ENCODE data around the gene KDM4B.
"Not testable (repeated sequence)": the region's sequence is repeated elsewhere in the genome, so short reads cannot be mapped to it uniquely, and the experiment has no call there.

Gene KDM4B

DNA sequence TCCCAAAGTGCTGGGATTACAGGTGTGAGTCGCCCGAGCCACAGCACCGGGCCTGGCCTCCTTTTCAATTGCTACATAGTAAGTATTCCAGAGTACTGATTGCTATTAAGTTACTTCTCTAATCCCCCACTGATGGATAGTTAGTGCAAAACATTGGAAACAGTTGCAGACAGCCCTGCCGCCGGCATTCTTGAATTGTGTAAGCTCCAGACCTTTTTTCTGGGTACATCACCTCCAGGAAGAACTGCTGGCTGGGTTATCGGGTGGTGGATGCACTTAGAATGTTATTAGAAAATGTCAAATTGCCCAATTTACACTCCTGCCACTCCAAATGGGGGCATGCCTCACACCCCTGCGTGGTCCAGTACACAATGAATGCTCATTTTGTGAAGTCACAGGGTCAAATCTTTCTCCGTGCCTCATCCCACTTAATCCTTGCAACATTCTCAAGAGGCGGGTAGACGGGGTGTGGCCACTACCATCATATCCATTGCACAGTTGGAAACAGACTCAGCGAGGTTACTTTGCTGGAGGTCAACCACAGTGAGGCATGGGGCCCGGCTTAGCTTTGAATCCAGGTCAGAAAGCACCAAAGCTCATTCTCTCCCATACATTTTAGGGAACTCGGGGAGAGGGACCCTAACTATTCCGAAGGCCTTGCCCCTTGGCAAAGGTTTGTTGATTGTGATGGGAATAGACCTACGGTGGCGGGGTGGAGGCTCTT is 1.0 kb upstream of the KDM4B start:
- DNase-seq (ENCODE audit: low read depth in 3 of 3), result no peak

DNA sequence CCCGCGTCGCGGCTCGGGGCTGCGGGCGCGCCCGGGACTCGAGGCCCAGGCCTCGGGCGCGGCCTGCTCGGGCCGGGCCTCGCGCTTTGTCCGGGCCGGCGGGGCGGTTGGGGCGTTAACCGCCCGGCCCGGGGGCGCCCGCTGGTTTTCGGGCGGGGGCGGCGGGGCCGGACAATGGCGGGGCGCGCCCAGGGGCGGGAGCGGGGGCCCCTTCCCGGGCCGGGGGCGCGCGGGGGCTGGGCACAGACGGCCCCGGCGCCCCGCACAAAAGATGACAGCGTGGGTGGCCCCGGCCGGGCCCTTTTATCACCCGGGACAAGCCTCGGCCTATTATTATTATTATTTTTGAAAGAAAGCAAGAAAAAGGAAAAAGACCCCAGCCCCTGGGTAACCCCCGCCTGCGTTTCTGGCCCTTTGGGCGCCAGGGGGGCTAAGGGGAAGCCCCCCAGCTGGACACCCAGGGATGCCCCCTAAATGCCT is 419 bp downstream of the KDM4B start:
- DNase-seq (ENCODE audit: low read depth in 3 of 3), result no peak

DNA sequence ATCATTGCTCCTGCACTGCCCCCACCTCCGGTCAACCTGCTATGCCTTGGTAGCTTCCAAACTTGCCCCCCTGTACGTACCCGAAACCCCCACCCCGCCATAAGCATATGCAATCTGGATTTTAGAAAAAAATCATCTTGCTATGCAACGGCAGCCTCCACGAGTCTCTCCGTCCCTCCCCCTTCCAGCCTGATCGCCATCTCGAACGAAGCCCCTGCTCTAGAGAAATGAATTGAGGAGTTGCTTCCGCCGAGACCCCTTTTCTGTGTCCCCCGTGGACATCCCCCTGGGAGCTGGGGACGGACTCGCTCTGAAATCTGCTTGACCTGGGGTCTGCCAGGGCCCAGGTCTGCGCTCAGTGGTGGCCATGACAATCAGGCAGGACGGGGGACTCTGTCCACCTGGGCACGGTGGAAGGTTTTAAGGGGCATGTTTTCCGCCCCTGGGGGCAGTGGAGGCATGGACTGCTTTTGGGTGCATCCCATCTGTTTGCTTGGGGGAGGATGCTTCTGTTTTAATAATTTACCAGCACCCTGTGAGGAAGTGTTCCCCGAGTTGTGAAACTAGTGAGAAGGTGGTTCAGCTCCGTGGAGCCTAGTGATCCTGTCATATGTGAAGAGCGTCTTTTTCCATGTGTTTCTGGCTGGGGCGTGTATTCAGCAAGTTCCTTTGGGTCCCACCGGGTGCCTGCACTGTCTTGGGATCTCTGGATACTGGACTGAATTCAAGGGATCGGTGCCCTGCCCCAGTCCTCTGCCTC is 1.0 kb downstream of the KDM4B start:
- no peak for DNase-seq (ENCODE audit: low read depth in 3 of 3)

DNA sequence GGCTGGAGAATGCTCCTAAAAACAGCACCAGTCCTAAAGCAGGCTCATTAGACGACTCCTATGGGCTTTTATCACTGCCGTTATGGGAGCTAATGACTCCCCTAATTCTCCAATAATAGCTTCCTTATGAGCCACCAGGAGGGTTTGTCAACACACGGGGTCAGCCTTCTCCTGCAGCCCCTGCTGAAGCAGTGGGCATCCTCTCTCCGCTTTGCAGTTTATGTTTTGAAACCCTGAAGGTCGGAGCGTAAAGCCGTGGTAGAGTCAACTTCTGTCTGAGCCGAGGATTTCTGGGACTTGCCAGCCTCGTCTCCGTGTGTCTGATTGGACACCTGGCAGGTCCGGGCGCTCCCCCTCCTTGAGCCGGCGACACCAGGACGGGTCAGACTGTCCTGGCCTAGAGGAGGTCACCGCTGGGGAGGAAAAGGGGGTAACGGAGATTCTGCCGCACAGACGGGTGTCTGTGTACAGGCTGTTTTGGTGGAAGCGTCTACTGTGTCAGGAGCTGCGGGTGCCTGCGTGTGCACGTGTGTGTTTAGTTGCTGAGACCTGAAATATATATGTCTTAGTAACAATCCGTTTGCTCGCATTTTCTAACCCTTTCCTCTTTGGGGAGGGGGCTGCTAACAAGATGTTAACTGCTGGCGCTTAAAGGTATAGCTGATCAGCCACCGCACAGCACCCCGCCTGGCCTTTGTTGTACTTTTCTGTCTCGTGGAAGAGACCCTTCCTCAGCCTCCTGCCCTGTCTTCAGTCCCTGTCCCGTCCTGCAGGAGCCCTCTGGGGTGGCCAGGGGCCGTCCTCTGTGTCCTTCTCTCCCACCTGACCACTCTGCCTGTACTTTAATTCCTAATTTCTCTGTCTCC is 1.9 kb downstream of the KDM4B start:
- DNase-seq (ENCODE audit: low read depth in 3 of 3), result no peak

DNA sequence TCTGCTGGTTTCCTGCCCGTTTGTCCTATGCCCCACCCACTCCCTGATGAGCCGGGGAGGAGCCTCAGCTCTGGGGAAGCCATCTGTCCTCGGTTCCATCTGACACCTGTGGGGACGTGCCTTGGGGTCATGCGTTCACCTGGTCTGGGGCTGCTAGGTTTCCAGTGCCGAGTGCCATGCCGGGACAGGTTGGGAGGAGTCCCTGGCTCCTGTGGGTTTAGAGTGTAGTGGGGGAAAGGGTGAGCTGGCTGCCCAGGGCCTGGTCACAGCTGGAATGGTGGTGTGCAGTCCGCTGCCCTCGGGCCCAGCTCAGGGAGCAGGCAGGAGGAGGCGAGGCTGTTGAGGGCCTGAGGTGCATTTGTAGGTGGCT is 2.5 kb downstream of the KDM4B start:
- DNase-seq (ENCODE audit: low read depth in 3 of 3), result peak in 1 of 3 experiments; percentile 39

DNA sequence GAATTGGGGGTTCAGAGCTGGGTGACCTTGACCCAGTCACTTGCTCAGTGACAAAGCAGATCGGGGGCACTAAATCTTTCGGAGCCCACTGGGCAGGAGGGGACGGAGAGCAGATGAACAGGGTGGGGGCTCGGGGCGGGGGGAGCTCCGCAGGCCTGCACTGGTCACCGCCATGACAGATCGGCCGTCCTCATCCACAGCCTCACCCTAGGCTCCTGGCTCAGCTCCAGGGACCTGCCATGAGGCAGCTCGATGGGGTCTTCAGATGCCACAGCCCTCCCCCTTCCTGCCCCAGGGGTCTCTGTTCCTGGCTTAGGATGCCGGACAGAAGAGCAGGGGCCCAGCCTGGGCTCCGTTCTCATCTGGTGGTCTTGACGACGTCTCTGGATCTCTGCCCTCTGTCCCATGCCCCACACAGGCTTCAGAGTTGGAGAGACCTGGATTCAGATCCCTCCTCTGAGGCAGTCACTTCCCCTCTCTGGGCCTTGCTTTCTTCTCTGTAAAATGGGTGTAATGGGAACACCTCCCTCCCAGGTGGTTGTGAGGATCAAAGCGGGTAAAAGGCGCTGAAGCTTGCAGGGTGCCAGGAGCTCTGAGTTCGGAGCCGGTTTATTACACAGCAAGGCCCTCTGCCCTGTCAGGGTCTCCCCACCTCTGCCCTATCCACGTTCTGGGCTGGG is 3.0 kb downstream of the KDM4B start:
- DNase-seq (ENCODE audit: low read depth in 3 of 3), result no peak

DNA sequence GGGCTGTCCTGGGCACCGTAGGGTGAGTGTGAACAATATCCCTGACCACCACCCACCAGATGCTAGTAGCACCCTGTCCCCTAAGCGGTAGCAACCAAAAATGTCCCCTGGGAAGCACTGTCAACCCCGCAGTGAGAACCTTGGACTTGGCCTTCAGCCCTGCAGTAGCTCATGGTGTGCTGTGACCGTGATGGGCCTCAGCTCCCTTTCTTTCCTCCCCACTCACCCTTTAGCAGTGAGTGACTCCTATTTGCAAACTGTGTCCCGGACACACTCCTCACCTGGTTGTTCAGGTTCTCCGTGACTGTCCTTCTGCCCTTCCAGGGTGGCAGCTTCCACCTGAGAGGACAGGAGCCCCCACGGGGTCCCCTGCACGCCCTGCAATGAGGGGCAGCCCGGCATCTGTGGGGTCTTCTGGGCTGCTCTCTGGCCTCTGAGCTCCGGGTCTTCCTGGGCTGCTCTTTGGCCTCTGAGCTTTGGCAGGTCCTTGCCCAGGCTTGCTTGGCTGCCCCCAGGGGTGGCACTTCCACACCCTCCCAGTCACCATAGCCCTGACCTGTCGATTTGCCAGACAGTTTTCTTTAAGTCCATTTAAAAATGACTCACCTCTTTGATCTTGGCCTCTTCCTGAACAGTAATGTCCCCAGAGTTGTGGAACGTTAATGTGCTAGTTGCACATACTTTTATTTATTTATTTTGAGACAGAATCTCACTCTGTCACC is 3.8 kb downstream of the KDM4B start:
- DNase-seq (ENCODE audit: low read depth in 3 of 3), result no peak

DNA sequence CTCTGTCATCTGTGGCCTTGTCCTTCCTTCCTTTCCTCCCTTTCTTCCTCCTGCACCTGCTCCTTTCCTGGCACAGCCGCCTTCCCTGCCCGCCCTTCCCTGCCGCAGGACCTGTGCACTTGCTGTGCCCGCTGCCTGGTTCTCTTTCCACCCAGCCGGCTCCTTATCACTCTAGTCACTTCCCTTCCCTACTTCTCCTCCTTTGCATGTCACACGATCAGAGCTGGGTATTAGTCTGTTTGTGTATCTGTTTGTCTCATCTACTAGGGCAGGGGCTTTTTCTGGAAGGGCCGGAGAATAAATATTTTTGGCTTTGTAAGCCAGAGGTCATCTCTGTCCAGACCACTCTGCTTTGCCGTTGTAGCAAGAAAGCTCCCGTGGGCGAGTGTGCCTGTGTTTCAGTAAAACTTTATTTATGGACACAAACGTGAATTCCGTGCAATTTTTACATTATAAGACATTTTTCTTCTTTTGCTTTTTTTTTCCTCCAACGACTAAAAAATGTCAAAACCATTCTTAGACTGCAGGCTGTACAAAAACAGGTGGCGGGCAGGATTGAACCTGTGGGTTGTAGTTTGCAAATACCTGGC is 6.1 kb downstream of the KDM4B start:
- no peak for DNase-seq (ENCODE audit: low read depth in 3 of 3)

DNA sequence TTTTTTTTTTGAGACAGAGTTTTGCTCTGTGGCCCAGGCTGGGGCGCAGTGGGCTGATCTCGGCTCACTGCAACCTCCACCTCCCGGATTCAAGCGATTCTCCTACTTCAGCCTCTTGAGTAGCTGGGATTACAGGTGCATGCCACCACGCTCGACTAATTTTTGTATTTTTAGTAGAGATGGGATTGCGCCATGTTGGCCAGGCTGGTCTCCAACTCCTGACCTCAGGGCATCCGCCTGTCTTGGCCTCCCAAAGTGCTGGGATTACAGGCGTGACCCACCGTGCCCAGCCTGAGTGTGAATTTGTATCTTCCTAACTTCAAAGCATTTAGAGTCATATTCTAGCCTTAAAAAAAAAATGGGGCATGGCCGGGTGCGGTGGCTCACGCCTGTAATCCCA is 6.7 kb downstream of the KDM4B start:
- DNase-seq (ENCODE audit: low read depth in 3 of 3), result not testable (repeated sequence)

DNA sequence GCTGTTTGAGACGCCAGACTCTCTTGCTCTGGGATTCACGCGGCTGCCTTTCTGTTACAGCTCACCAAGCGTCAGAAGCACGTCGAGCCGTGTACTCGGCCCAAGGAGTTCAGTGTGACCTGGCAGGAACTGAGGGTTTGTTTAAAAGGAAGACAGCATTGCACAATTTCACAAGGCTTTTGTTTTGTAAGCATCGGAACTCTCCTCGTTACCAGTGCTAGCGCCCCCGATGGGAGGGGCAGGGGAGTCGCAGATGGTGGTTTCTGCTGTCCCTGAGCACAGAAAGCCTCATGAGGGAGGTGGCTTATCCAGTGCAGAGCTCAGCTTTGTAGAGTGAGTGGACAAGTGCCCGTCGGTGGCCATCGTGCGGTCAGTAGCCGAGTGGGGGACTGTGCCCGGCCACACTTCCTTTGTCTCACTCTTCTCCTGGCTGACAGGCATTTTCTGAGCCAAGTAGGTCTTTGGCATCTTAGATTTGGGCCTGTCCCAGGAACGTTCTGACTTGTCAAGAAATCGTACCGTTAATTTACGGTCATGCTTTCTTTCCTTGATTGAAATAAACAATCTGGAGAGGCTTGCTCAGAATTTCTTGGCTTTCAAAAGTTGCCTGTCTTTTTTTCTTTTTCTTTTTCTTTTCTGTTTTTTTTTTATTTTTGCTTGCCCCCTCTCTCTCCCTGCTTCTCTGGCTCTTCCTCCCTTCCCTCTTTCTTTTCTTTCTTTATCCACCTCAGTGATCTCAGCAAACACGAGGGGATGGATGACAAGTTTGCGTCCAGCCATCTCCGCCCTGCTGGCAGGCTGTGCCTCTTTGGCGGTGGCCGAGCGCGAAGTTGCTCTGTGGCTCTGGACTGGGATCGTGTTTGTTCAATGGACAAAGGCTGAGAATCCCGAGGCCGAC is 7.7 kb downstream of the KDM4B start:
- no peak for DNase-seq (ENCODE audit: low read depth in 3 of 3)

DNA sequence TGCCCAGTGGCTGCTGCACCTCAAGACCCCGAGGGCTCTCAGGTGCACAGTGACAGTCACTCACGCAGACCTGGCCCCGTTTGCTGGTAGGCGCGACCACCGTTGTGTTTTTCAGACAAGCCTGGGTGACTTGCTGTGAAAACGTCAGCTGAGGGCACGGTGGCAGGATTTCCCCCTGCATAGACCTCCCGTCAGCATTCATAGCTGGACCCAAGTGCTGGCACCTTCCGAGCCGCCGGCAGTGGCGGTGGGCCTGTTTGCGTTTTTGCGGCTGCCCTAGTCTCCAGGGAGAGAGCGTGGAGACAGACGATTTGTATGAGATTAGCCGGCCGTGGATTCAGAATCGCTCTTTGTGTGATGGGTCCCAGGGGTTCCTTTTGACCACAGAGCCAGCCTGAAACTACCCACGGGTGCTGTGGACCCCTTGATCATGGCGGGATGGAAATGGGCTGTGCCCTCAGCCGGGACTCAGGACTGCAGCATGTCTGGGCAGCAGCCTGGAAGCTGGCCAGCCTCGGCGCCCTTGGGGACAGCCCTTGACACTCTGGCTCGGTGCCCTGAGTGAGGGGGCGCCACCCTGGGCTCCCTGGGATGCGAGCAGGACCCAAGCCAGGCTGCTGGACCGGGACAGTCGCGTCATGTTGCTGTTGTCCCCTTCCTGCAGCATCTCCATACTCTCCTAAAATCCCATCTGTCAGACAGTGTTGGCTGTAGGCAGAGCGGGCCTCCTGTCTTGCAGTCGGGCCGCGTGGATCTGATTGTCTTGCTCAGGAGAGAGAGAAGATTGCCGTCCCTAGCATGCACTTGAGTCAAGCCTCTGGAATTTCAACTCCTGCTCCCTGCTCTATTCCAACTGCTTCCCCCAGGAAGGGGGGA is 8.6 kb downstream of the KDM4B start:
- no peak for DNase-seq (ENCODE audit: low read depth in 3 of 3)

DNA sequence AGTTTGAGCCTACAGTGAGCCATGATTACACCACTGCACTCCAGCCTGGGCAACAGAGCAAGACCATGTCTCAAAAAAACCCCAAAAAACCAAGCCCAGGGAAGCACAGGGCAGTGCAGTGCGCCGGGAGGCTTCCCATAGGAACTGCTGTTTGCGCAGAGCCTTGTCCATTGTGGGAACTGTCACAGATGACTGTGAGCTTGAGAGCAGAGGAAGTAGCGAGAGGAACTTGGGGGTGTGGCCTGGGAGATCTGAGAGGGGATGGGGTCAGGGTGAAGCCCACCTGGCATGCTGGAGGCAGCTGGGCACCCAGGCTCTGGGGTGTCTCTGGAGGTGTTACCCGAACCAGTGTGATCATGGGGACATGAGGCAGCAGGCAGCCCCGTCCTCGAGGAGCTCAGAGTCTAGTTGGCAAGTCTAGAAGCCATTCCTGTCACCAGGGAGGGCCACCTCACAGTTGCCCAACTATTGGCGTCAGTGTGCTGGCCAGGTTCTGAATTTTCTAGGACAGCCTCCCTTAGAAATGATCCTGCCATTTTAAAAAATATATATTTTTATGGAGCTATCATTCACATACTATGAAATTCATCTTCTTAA is 10.4 kb downstream of the KDM4B start:
- no peak for DNase-seq (ENCODE audit: low read depth in 3 of 3)

DNA sequence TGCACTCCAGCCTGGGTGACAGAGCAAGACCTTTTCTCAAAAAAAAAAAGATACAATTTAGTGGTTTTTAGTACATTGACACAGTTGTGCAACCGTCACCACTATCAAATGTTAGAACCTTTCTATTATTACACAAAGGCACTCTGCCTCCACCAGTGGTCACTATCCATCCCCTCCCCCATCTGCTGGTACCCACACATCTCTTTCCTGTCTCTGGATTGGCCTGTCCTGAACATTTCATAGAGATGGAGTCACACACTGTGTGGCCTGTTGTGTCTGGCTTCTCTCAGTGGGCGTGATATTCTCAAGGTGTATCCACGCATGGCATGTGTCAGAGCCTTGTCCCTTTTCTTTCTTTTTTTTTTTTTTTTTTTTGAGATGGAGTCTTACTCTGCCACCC is 11.2 kb downstream of the KDM4B start:
- no peak for DNase-seq (ENCODE audit: low read depth in 3 of 3)

DNA sequence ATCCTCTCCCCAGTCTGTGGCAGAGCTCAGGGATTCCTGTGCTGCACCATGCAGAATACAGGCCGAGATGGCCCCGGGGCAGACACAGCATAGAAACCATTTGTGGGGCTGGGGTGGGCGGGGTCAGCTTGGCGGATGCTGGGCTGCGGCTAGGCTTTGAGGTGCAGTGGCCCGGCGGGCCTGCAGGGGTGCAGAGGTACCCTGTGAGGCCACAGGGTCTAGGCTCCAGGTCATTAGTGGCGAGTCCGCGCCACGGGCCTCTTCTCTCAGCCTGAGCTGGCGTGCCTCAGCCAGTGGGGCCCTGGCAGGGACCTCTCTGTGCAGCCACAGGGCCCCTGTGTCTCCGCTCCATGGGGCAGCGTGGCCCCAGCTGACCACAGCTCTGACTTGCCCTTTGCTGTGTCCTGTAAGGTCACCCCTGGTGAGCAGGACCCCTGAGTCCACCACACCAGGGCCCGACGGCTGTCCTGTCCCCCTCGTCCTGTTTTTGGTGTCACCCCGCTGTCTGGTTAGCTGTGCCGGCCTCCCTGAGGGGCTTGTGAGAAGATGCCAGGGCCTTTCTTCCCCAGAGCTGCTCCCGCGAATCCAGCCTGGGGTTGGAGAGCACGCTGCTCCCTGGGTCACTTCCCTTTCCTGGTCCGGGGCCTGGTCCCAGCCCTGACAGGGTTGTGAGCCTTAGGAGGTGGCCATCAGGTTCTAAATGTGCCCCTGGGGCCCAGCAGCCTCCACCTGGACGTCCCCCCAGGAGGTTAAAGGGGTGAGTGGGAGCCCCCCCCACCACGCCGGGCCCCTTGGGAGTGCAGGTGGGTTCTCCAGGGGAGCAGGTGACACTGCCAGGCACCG is 12.1 kb downstream of the KDM4B start:
- no peak for DNase-seq (ENCODE audit: low read depth in 3 of 3)

DNA sequence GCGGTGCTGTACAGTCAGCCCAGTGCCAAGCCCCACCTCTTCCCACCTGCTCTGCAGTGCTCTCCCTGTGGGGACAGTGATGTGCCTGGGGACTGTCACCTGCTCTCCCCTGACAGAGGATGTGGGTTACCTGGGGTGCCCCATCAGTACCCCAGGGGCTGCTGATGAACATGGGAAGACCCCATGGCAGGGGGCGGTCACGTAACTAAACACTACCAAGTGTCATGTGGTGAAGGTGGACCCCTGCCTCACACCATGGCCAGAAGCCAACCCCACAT is 12.7 kb downstream of the KDM4B start:
- DNase-seq (ENCODE audit: low read depth in 3 of 3), result no peak

DNA sequence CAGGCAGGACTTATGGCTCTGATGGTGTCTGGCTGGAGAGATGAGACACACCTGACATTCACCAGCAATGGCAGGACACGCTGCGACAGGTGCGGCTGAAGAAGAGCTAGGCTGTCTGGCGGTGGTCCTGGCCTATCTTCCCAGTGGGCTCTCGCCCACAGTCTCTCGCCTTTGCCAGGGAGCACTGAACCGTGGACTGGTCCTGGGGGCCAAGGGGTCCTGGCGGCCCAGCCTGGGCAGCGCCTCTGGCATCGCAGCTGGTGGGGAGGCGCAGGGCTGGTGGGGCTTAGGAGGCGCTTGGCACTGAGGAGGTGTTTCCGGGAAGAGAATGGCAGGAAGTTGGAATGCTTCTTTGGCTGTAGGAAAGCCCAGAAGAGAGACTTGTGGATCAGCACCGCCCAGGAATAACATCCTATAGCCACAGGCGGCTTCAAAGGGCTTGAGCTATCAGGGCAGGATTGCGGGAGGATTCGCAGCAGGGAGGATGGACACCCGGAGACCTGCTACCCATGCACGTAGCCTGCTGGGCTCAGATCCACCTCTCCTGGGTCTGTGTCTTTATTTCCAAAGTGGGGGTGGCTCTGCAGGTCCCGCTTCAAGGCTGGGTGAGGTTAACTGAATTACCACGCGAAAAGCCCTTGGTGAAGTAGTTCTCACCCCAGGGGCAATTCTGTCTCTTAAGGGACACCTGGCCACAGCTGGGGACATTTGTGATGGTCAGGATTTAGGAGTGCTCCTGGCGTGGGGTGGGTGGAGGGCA is 14.6 kb downstream of the KDM4B start:
- no peak for DNase-seq (ENCODE audit: low read depth in 3 of 3)

DNA sequence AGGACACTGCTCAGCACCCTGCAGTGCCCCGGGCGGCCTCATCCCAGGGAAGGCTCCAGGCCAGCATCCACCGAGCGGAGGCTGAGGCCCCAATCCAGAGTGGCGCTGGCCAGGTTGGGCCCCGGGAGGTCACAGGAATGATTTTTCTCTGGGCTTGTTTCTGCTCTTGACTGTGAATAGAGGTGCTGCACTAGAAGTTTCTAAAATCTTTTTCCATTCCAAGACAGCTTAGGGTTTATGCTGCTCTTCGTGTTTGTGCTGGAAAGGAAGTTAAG is 15.1 kb downstream of the KDM4B start:
- no peak for DNase-seq (ENCODE audit: low read depth in 3 of 3)
